Measurements from ENCODE around the gene CPTP.

DNA sequence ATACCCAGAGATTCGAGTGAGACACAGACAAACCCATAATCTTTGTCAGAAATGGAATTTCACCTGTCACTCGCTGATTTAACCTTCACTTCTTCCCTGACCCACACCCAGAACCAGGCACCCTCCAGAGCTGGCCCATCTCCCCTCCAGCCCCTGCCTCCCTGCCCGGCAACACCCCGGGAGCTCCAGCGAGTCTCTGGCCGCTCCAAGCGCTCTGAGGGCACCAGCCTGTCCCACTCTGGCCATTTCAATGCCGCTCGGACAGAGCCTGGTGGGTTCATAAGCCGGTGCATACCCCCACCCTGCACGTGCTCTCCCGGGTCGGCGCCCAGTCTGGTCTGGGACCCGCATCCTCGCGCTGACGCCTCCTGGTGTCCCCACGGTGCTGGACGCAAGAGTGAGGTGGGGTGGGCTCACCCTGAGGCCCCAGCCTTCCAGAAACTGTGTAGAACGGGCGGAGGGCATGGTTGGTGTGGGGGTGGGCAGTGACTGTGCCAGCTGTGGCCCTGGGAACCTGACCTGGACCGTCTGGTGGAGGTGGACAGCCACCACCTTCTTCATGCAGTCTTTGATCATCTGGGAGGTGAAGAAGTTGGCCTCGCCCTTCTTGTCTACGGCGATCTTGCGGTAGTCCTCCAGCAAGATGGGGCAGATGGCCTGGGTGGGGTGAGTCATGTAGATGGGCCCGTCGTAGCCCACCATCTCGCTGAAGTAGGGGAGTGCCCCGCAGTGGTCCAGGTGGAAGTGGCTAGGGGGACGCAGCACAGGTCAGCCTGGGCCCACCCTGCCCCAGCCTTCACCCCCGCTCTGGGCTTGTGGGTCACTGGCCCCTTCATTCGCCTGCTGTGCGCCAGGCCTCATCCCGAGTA lies 5.6 kb upstream of the CPTP start:
- TF ChIP-seq, protein P1, sequence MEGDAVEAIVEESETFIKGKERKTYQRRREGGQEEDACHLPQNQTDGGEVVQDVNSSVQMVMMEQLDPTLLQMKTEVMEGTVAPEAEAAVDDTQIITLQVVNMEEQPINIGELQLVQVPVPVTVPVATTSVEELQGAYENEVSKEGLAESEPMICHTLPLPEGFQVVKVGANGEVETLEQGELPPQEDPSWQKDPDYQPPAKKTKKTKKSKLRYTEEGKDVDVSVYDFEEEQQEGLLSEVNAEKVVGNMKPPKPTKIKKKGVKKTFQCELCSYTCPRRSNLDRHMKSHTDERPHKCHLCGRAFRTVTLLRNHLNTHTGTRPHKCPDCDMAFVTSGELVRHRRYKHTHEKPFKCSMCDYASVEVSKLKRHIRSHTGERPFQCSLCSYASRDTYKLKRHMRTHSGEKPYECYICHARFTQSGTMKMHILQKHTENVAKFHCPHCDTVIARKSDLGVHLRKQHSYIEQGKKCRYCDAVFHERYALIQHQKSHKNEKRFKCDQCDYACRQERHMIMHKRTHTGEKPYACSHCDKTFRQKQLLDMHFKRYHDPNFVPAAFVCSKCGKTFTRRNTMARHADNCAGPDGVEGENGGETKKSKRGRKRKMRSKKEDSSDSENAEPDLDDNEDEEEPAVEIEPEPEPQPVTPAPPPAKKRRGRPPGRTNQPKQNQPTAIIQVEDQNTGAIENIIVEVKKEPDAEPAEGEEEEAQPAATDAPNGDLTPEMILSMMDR (IDR thresholded peaks at IDR 0.05; ENCODE audit: poor library complexity, severe bottlenecking): no peak
- TF ChIP-seq RAD21 (conservative IDR thresholded peaks at IDR 0.05) (no peak), POLR2AphosphoS5 (IDR thresholded peaks at IDR 0.05) (no peak), MXI1 (conservative IDR thresholded peaks at IDR 0.05; ENCODE audit: poor library complexity, severe bottlenecking) (no peak), EZH2 (IDR thresholded peaks at IDR 0.05; ENCODE audit: borderline replicate concordance, insufficient read depth, low read length, poor library complexity, severe bottlenecking) (no peak), TAF1 (IDR thresholded peaks at IDR 0.05; ENCODE audit: low read depth) (no peak), SMC3 (conservative IDR thresholded peaks at IDR 0.05; ENCODE audit: poor library complexity) (no peak)
- TF ChIP-seq, protein P2, sequence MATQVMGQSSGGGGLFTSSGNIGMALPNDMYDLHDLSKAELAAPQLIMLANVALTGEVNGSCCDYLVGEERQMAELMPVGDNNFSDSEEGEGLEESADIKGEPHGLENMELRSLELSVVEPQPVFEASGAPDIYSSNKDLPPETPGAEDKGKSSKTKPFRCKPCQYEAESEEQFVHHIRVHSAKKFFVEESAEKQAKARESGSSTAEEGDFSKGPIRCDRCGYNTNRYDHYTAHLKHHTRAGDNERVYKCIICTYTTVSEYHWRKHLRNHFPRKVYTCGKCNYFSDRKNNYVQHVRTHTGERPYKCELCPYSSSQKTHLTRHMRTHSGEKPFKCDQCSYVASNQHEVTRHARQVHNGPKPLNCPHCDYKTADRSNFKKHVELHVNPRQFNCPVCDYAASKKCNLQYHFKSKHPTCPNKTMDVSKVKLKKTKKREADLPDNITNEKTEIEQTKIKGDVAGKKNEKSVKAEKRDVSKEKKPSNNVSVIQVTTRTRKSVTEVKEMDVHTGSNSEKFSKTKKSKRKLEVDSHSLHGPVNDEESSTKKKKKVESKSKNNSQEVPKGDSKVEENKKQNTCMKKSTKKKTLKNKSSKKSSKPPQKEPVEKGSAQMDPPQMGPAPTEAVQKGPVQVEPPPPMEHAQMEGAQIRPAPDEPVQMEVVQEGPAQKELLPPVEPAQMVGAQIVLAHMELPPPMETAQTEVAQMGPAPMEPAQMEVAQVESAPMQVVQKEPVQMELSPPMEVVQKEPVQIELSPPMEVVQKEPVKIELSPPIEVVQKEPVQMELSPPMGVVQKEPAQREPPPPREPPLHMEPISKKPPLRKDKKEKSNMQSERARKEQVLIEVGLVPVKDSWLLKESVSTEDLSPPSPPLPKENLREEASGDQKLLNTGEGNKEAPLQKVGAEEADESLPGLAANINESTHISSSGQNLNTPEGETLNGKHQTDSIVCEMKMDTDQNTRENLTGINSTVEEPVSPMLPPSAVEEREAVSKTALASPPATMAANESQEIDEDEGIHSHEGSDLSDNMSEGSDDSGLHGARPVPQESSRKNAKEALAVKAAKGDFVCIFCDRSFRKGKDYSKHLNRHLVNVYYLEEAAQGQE (IDR thresholded peaks at IDR 0.05; ENCODE audit: borderline replicate concordance): no peak

All from neural cell (in vitro differentiated cells).